Activated naive CD4-positive, alpha-beta T cell treated with anti-CD3 and anti-CD28 coated beads, Interleukin-2, amount 10 ng/mL, durations not matched to agents 7 days and 5 days (primary cell): ENCODE measurements around the gene PIAS4.
A peak's percentile ranks its signal among the peaks of the same experiment; 100 is the strongest.

Experiments used
- CTCF ChIA-PET: fragments of 350-600 bp; sonication (Branson Sonifier 250); formaldehyde crosslinking; loops from one replicate; lab custom pipeline; 2021; ENCODE audit warnings: antibody characterized with exemption; lab: Charles Lee
- DNase-seq: peaks from one replicate; pipeline ENCODE4 v3.0.0-alpha.2; 2020
- H3K27ac Mint-ChIP-seq: one replicate; pipeline ENCODE4 v1.8.0; 2021; ENCODE audit warnings: mild to moderate bottlenecking, moderate library complexity, mixed read lengths
- H3K27me3 Mint-ChIP-seq: one replicate; pipeline ENCODE4 v1.8.0; 2021; ENCODE audit warnings: mild to moderate bottlenecking, mixed read lengths
- H3K36me3 Mint-ChIP-seq: one replicate; pipeline ENCODE4 v1.8.0; 2021; ENCODE audit warnings: mixed read lengths
- H3K4me1 Mint-ChIP-seq: one replicate; pipeline ENCODE4 v1.8.0; 2021; ENCODE audit warnings: mixed read lengths
- H3K4me3 Mint-ChIP-seq: one replicate; pipeline ENCODE4 v1.8.0; 2021; ENCODE audit warnings: mild to moderate bottlenecking, moderate library complexity, mixed read lengths
- H3K9me3 Mint-ChIP-seq: one replicate; pipeline ENCODE4 v1.8.0; 2021; ENCODE audit warnings: mixed read lengths

PIAS4 gene

DNA sequence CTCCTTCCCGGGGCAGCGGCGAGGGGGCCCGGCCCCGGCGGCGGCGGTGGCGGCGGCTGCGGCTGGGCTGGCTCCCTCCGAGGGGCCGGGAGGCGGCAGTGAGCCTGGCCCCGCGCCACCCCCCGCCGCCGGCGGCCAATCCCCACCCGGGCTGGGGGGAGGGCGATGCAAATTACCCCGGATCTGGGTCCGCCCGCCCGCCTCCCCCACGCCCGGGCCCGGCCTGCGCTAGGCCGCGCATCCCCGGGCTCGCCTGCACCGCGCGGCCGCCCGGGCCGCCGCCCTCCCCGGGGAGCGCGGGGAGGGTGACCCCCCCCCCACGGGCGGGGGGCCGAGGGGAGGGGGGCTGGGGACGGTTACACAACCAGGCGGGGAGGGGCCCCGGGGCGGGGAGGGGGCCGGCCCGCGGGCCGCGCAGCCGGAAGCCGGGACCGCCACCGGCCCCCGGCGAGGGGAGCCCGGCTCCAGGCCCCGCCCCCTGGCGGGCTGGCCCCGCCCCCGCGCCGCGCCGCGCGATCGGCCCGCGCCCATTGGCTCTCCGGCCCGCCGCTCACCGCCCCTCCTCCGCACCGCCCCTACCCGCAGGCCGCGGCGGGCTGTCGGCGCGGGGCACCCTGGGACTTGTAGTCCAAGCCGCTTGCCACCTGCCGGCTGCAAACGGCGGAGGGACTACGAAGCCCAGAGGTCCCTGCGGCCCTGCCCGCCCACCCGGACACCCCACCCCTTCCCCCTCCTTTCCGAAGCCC, 58.1 kb downstream of the PIAS4 start:
- Mint-ChIP-seq H3K9me3 (no peaks in the 10 kb centered on the region), H3K27ac (peak overlapping the region; percentile 52), H3K4me1 (peaks cover 40% of the 10 kb centered on the region), H3K36me3 (peaks cover 6% of the 10 kb centered on the region), H3K27me3 (peaks cover 3% of the 10 kb centered on the region), H3K4me3 (peak overlapping the region; percentile 69)
- CTCF ChIA-PET, result interaction anchor here (1.2 kb wide), 1 partner anchor 49 kb away, joined by 3 read pairs; no protein-coding TSS in a partner anchor
- DNase-seq, result peak; percentile 97

DNA sequence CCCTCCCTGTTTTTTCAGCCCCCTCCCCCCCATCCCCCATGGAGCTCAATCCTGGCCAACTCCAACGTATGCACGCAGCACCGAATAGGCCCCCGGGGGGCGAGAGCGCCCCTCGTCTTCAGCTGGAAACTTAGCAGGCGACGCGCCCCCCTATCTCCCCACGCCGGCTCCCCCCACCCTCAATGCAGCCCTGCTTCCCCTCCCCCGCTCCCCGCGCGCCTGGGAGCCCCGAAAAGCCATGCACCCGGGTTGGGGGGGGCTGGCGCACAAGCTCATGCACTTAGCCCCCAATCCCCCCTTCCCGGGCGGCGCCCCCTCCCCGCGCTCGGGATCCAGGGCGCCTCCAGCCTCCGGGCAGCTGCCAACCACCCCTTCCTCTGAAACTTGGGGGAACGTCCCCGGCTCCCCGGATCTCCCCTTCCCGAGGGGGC, 58.7 kb downstream of the PIAS4 start:
- Mint-ChIP-seq H3K4me3 (peak overlapping the region; percentile 69), H3K27me3 (peaks cover 3% of the 10 kb centered on the region), H3K9me3 (no peaks in the 10 kb centered on the region), H3K36me3 (peaks cover 6% of the 10 kb centered on the region), H3K4me1 (peaks cover 38% of the 10 kb centered on the region), H3K27ac (peak overlapping the region; percentile 52)
- CTCF ChIA-PET, result interaction anchor here (1.2 kb wide), 1 partner anchor 49 kb away, joined by 3 read pairs; no protein-coding TSS in a partner anchor
- no peak for DNase-seq

DNA sequence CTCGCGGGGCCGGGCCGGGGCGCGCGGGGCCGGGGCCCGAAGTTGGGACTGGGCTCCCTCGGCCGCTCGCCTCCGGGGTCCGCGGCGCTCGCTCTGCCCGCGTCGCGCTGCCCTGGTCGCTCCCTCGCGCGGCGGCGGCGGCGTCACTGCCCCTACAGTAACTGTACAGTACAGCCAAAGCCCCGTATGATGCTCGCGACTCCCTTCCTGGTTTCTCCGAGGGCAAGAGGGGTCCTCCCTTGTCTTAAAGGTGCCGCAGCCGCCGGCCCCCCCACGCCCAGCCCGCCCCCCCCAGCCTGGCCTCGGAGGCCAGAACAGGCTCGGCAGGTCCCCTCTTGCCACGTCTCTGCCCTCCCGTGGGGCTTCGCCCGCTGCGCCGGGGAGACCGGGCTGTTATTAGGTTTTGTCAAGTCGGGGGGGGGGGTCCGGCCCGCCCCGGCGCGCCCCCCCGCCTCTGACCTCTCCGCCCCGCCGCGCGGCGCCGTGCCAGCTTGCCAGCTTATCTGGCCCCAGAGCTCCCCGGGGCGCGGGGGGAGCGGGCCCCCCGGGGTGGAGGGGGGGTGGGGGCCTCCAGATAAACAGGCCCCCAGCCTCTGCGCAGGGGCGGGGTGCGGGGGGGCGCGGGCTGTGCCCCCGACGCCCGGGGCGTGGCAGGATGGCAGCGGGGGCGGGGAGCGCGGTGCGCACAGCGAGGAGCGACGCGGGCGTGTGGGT, 59.3 kb downstream of the PIAS4 start, which contains the start of gene ZBTB7A:
TSS of gene ZBTB7A (minus strand) at position 218 of the 714 bp plus-strand sequence. CDS start 11,667 bp downstream, outside the sequence.
- CTCF ChIA-PET, result interaction anchor here (1.2 kb wide), 1 partner anchor 48 kb away, joined by 3 read pairs; no protein-coding TSS in a partner anchor
- no peaks in the 10 kb centered on the region for H3K9me3 Mint-ChIP-seq
- H3K4me1 Mint-ChIP-seq, result peaks cover 42% of the 10 kb centered on the region
- peak within 1 kb of the TSS; percentile 85 for H3K4me3 Mint-ChIP-seq
- H3K27me3 Mint-ChIP-seq, result peaks cover 3% of the 10 kb centered on the region
- H3K27ac Mint-ChIP-seq, result peak within 1 kb of the TSS; percentile 94
- peaks cover 6% of the 10 kb centered on the region for H3K36me3 Mint-ChIP-seq
- peak; percentile 87 for DNase-seq

DNA sequence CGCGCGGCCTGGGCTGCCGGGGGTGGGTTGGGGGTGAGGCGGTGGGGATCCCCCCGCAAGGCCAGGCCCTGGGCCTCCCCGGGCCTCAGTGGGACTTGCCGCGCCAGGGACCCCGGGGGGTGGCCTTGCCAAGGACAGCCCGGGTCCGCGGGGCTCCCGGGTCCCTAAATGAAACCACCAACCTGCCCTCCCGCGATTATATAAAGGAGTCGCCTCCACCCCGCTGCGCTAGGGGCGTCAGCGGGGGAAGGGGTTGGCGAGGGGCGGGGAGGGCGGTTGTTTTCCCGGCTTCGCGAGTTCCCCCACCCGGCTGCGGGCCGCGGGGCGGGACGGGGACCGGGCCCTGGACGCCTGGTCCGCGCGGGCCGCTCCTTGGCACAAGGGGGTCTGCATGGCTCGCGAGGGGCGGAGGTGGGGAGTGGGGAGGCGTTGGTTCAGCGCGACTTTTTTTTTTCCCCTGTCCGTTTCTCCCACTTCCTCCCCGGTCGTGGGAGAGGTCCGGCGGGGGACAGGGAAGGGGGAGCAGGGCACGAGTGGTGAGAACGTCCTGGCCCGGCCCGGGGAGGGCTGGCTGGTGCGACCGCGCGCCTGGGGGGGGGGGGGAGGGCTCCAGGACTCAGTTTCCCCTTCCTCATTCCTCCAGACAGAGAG, 60.0 kb downstream of the PIAS4 start:
- H3K36me3 Mint-ChIP-seq, result peaks cover 6% of the 10 kb centered on the region
- H3K27me3 Mint-ChIP-seq, result peaks cover 3% of the 10 kb centered on the region
- no peaks in the 10 kb centered on the region for H3K9me3 Mint-ChIP-seq
- H3K4me1 Mint-ChIP-seq, result peaks cover 42% of the 10 kb centered on the region
- peak overlapping the region; percentile 94 for H3K27ac Mint-ChIP-seq
- CTCF ChIA-PET, result no interaction called here
- peak overlapping the region; percentile 82 for H3K4me3 Mint-ChIP-seq
- peak; percentile 73 for DNase-seq

DNA sequence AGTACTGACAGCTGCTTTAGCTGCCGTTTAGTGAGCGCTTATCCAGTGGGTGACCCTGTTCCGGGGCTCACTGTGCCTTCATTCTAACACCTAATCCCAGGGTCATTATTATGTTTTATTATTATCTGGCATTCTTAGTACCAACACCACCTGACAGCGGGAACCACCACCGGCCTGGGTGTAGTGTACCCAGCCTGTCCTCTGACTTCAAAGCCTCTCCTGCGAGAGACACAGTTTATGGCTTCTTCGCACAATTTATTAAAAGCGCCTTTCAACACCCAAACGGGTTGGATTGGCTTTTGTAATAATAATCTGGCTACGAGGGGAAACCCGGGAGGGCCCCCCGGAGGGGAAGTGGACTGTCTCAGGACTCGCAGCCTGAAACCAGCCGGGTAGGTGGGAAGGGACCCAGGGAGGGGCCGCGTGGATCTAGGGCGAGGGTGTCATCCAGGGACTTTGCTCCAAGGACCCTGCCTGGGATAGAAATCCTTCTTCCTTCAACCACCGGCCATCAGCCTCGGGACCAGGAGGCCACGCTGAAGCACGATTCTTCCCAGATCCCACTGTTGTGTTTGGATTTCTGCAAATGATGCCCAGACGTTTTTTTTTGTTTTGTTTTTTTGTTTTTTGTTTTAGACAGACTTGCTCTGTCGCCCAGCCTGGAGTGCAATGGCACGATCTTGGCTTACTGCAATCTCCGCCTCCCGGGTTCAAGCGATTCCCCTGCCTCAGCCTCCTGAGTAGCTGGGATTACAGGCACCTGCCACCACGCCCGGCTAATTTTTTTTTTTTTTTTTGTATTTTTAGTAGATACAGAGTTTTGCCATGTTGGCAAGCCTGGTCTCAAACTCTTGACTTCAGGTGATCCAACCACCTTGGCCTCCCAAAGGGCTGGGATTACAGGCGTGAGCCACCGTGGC, 60.8 kb downstream of the PIAS4 start:
- Mint-ChIP-seq H3K9me3 (no peaks in the 10 kb centered on the region), H3K4me1 (peaks cover 38% of the 10 kb centered on the region), H3K27ac (peak overlapping the region; percentile 94), H3K36me3 (peaks cover 6% of the 10 kb centered on the region), H3K4me3 (peak overlapping the region; percentile 82), H3K27me3 (peaks cover 3% of the 10 kb centered on the region)
- CTCF ChIA-PET, result no interaction called here
- no peak for DNase-seq

DNA sequence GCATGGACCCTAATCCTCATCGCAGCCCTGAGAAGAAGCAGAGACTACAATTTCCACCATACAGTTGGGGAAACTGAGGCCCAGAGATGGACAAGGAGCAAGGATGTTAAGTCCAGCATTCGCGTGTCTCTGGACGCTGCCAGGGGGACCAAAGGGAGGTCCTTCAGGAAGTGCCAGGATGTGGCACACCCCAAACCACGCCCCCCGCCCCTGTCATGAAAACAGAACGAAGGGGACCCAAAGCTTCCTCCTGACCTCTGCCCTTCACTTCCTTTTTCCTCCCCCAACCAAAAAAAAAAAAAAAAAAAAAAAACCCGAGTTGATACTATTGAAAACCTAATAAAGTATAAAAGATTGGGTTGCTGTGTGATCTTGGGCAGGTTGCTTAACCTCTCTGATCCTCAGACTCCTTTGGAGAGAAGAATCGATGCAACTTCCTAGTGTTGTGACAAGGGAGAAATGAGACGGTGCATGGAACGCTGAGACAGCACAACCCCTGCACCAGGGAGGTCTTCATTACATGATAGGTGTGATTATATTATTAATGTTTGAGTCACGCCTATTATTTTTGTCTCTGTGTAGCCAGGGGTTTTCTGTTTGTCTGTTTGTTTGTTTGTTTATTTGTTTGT, 61.9 kb downstream of the PIAS4 start:
- no peaks in the 10 kb centered on the region for H3K9me3 Mint-ChIP-seq
- H3K4me3 Mint-ChIP-seq, result peak overlapping the region; percentile 82
- CTCF ChIA-PET, result no interaction called here
- no peaks in the 10 kb centered on the region for H3K36me3 Mint-ChIP-seq
- H3K4me1 Mint-ChIP-seq, result peaks cover 34% of the 10 kb centered on the region
- H3K27me3 Mint-ChIP-seq, result peaks cover 3% of the 10 kb centered on the region
- H3K27ac Mint-ChIP-seq, result peak overlapping the region; percentile 94
- peak; percentile 84 for DNase-seq

DNA sequence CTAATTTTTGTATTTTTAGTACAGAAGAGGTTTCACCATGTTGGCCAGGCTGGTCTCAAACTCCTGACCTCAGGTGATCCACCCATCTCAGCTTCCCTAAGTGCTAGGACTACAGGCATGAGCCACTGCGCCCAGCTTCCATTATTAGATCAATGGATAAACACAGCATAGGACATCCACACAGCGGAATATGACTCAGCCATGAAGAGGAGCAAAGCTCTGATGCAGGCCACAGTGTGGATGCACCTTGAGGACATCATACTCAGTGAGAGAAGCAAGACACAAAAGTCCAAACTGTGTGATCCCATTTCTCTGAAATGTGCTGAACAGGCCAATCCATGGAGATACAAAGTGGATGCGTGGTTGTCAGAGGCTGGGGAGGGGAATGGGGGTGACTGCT, 64.1 kb downstream of the PIAS4 start:
- Mint-ChIP-seq H3K27me3 (peaks cover 7% of the 10 kb centered on the region), H3K27ac (no peak overlapping the region), H3K4me3 (no peak overlapping the region), H3K9me3 (no peaks in the 10 kb centered on the region), H3K36me3 (no peaks in the 10 kb centered on the region), H3K4me1 (peaks cover 51% of the 10 kb centered on the region)
- DNase-seq, result no peak
- CTCF ChIA-PET, result no interaction called here

DNA sequence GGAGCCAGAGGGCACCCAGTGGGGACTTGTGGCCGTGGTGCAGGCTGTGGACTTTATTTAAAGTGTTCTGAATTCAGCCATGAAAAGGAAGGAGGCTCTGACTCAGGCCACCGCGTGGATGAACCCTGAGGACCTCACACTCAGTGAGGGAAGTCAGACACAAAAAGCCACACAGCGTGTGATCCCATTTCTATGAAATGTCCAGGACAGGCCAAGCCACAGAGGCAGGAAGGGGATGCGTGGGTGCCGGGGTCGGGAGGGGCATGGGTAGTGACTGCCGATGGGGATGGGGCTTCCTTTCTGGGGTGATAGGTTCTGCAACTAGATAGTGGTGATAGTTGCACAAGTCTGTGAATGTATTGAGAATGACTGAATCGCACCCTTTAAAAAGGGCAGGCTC, 67.8 kb downstream of the PIAS4 start:
- no peak overlapping the region for H3K4me3 Mint-ChIP-seq
- no peaks in the 10 kb centered on the region for H3K9me3 Mint-ChIP-seq
- peak overlapping the region; percentile 74 for H3K27ac Mint-ChIP-seq
- peak; percentile 51 for DNase-seq
- no peaks in the 10 kb centered on the region for H3K36me3 Mint-ChIP-seq
- H3K4me1 Mint-ChIP-seq, result peaks cover 50% of the 10 kb centered on the region
- peaks cover 4% of the 10 kb centered on the region for H3K27me3 Mint-ChIP-seq
- CTCF ChIA-PET, result no interaction called here

DNA sequence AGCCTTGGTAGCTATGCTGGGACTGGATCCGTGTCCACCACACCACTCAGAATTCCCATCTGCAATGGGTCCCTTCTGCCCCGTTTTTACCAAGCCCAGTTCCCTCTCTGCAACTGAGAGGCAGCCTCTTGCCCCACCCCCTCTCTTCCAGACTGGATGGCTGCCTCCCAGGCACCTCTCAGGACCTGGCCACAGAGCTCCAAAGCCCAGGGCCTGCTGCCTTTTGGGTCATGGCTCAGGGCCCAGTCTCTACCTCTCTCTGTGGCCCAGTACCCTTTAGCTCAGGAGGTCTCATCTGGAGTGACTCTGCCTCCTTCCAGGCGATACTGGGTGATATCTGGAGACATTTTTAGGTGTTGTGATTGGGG, 69.5 kb downstream of the PIAS4 start:
- Mint-ChIP-seq H3K27ac (no peak overlapping the region), H3K4me1 (peaks cover 52% of the 10 kb centered on the region), H3K4me3 (peak overlapping the region; percentile 56), H3K9me3 (no peaks in the 10 kb centered on the region), H3K36me3 (no peaks in the 10 kb centered on the region), H3K27me3 (peaks cover 4% of the 10 kb centered on the region)
- CTCF ChIA-PET, result interaction anchor here (0.7 kb wide), 1 partner anchor 10 kb away, joined by 3 read pairs; no protein-coding TSS in a partner anchor
- DNase-seq, result no peak

DNA sequence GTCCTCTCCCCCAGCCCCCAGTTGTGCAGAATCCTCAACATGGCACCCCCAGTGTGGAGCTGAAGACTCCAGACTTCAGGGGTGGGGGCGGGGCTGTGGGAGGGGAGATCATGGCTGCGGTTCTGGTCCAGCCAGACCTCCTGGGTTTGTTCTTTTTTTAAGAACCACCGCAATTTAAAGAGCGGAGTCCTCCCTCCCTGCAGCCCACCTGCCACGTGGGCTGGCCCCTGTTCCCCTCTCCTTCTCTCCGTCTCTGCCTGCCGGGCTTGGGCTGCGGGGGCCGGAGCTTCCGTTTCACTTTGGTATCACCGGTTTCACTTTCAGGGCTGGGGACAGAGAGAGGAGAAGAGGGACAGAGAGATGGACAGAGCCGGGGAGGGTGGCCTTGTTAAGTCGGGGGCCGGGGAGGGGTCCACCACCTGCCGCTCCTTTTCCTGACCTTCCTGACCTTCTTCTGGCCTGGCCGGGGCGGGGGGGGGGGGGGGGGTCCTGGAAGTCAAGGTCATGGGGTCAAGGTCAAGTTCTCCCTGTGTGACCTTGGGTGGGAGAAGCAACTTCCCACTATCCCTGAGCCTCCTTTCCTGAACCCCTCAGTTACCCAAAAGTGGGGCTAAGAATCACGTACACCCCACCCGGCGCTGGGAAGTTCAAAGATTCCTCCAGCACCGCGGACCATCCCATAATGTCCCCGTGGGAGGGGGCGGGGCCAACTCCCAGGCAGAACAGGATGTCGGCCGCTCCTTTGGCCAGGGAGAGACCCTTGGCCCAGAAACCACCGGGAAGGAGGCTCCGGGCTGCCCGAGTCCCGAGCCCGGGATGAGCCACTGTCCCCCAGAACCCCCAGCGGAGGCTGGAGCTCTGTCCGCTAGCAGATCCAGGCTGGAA, 70.5 kb downstream of the PIAS4 start:
- Mint-ChIP-seq H3K4me3 (peak overlapping the region; percentile 56), H3K9me3 (no peaks in the 10 kb centered on the region), H3K27ac (peak overlapping the region; percentile 69), H3K27me3 (peaks cover 4% of the 10 kb centered on the region), H3K4me1 (peaks cover 55% of the 10 kb centered on the region), H3K36me3 (no peaks in the 10 kb centered on the region)
- DNase-seq, result peak; percentile 72
- CTCF ChIA-PET, result interaction anchor here (0.6 kb wide), 1 partner anchor 69 kb away, joined by 4 read pairs; no protein-coding TSS in a partner anchor

DNA sequence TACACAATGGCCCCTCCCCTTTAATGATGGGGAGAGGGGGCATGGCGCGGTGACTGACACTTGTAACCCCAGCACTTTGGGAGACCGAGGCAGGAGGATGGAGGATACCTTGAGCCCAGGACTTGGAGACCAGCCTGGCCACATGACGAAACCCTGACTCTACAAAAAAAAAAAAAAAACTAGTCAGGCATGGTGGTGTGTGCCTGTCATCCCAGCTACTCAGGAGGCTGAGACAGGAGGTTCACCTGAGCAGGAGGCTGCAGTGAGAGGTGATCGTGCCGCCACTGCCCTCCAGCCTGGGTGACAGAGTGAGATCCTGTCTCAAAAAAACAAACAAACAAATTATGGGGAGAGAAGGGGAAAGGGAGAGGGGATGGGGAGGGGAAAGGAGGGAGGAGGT, 72.9 kb downstream of the PIAS4 start:
- H3K9me3 Mint-ChIP-seq, result no peaks in the 10 kb centered on the region
- H3K36me3 Mint-ChIP-seq, result peaks cover 2% of the 10 kb centered on the region
- CTCF ChIA-PET, result no interaction called here
- H3K27ac Mint-ChIP-seq, result no peak overlapping the region
- peaks cover 57% of the 10 kb centered on the region for H3K4me1 Mint-ChIP-seq
- H3K4me3 Mint-ChIP-seq, result no peak overlapping the region
- H3K27me3 Mint-ChIP-seq, result no peaks in the 10 kb centered on the region
- DNase-seq, result no peak

DNA sequence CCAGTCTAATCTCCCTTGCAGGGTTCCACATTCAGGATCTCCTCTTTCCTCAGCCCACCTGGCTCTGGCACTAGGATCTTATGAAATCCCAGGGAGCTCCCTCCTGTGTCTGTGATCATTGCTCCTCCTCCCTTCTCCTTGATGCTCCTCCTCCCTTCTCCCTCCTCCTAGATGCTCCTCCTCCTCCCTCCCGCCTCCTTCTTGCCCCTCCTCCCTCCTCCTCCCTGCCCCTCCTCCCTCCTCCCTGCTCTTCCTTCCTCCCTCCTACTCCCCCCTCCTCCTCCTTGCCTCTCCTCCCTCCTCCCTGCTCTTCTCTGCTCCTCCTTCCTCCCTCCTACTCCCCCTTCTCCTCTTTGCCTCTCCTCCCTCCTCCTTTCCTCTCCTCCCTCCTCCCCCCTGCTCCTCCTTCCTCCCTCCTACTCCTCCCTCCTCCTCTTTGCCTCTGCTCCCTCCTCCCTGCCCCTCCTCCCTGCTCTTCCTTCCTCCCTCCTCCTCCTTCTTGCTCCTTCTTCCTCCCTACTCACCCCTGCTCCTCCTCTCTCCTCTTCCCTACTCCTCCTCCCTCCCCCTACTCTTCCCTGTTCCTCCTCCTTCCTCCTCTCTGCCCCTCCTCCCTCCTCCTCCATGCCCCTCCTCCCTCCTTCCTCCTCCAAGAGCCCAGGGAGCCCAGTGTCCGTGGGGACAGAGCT, 74.0 kb downstream of the PIAS4 start:
- no peak overlapping the region for H3K4me3 Mint-ChIP-seq
- CTCF ChIA-PET, result no interaction called here
- no peaks in the 10 kb centered on the region for H3K27me3 Mint-ChIP-seq
- H3K27ac Mint-ChIP-seq, result no peak overlapping the region
- DNase-seq, result no peak
- H3K4me1 Mint-ChIP-seq, result peaks cover 62% of the 10 kb centered on the region
- no peaks in the 10 kb centered on the region for H3K9me3 Mint-ChIP-seq
- H3K36me3 Mint-ChIP-seq, result peaks cover 2% of the 10 kb centered on the region
